ENCODE data around the gene NFATC3. TPM values are rescaled to one million over a fixed set of nuclear protein-coding genes. Genes with fewer than 3 reads are reported as not detected.
"Not testable (repeated sequence)": the region's sequence is repeated elsewhere in the genome, so short reads cannot be mapped to it uniquely, and the experiment has no call there.

NFATC3 gene
- total and polyA plus RNA-seq, 2 experiments from 2014 or later: 13.1 to 35.9 TPM

DNA sequence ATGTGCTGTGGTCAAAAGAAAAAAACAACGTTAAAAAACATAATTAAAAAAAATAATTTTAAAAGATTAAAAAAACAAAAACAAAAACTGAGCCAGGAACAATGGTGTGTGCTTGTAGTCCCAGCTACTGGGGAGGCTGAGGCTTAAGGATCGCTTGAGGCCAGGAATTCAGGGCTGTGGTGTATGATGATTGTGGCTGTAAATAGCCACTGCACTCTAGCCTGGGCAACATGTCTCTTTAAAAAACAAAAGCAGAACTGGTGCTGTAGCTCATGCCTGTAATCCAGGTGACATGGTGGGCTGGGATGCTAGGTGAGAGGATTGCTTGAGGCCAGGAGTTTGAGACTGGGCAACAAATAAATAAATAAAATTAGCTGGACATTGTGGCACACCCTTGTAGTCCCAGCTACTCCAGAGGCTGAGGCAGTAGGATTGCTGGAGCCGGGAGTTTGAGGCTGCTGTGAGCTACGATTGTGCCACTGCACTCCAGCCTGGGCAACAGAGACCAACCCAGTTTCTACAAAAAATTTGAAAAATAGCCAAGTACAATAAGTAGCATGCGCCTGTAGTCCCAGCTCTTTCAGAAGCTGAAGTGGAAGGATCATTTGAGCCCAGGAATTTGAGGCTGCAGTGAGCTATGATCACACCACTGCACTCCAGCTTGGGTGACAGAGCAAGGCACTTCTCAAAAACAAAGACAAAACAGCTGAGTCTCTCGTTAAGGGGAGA lies 43.6 kb downstream of the NFATC3 start:
- H3K36me3 ChIP-seq (replicated peaks; ENCODE audit: insufficient read depth, low read depth): no peaks in the 10 kb centered on the region
- WGBS (ENCODE audit: low lambda C conversion rate, missing lambda C conversion rate): 88% methylated on average over 6 of the region's 6 CpGs
- peaks cover 6% of the 10 kb centered on the region for H4K20me1 ChIP-seq (ENCODE audit: insufficient read depth, poor library complexity, severe bottlenecking)
- no peaks in the 10 kb centered on the region for H3K27me3 ChIP-seq
- no peak overlapping the region for H3K4me3 ChIP-seq
- no peaks in the 10 kb centered on the region for H3K4me1 ChIP-seq (ENCODE audit: insufficient read depth)
- no peak overlapping the region for H2AFZ ChIP-seq
- H3K79me2 ChIP-seq: peaks cover 55% of the 10 kb centered on the region
- no peaks in the 10 kb centered on the region for H3K9me3 ChIP-seq (ENCODE audit: low read depth)
- no peak overlapping the region for H3K4me2 ChIP-seq
- H3K9me2 ChIP-seq (replicated peaks; ENCODE audit: insufficient read depth): no peaks in the 10 kb centered on the region
- no peak overlapping the region for H3K27ac ChIP-seq
- TF ChIP-seq, protein P1, sequence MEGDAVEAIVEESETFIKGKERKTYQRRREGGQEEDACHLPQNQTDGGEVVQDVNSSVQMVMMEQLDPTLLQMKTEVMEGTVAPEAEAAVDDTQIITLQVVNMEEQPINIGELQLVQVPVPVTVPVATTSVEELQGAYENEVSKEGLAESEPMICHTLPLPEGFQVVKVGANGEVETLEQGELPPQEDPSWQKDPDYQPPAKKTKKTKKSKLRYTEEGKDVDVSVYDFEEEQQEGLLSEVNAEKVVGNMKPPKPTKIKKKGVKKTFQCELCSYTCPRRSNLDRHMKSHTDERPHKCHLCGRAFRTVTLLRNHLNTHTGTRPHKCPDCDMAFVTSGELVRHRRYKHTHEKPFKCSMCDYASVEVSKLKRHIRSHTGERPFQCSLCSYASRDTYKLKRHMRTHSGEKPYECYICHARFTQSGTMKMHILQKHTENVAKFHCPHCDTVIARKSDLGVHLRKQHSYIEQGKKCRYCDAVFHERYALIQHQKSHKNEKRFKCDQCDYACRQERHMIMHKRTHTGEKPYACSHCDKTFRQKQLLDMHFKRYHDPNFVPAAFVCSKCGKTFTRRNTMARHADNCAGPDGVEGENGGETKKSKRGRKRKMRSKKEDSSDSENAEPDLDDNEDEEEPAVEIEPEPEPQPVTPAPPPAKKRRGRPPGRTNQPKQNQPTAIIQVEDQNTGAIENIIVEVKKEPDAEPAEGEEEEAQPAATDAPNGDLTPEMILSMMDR (IDR thresholded peaks at IDR 0.05; ENCODE audit: poor library complexity): no peak
- TF ChIP-seq EZH2 (IDR thresholded peaks at IDR 0.05; ENCODE audit: borderline replicate concordance) (no peak), EZH2phosphoT487 (IDR thresholded peaks at IDR 0.05; ENCODE audit: low read depth, severe bottlenecking, unreplicated experiment) (no peak)
- DNase-seq (ENCODE audit: low spot score): no peak

DNA sequence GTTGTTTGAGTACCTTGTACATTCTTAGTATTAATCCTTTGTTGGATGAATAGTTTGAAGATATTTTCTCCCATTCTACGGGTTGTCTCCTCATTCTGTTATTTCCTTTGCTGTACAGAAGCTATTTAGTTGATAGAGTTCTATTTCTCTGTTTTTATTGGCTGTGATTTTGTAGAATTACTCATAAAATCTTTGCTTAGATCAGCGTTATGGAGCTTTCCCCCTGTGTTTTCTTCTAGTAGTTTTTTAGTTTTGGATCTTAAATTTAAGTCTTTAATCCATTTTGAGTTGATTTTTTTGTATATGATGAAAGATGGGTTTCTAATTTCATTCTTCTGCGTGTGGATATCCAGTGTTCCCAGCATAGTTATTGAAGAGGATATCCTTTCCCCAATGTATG lies 45.4 kb downstream of the NFATC3 start:
- peaks cover 46% of the 10 kb centered on the region for H3K79me2 ChIP-seq
- no peaks in the 10 kb centered on the region for H3K27me3 ChIP-seq
- H3K9me2 ChIP-seq (replicated peaks; ENCODE audit: insufficient read depth): no peaks in the 10 kb centered on the region
- H2AFZ ChIP-seq: no peak overlapping the region
- TF ChIP-seq, protein P1 (IDR thresholded peaks at IDR 0.05; ENCODE audit: poor library complexity): no peak
- TF ChIP-seq EZH2phosphoT487 (IDR thresholded peaks at IDR 0.05; ENCODE audit: low read depth, severe bottlenecking, unreplicated experiment) (no peak), EZH2 (IDR thresholded peaks at IDR 0.05; ENCODE audit: borderline replicate concordance) (no peak)
- H3K27ac ChIP-seq: no peak overlapping the region
- DNase-seq (ENCODE audit: low spot score): no peak
- no peaks in the 10 kb centered on the region for H3K4me1 ChIP-seq (ENCODE audit: insufficient read depth)
- WGBS (ENCODE audit: low lambda C conversion rate, missing lambda C conversion rate): 96% methylated on average over 3 of the region's 3 CpGs
- no peaks in the 10 kb centered on the region for H3K9me3 ChIP-seq (ENCODE audit: low read depth)
- no peak overlapping the region for H3K4me2 ChIP-seq
- H3K4me3 ChIP-seq: no peak overlapping the region
- no peaks in the 10 kb centered on the region for H3K36me3 ChIP-seq (replicated peaks; ENCODE audit: insufficient read depth, low read depth)
- H4K20me1 ChIP-seq (ENCODE audit: insufficient read depth, poor library complexity, severe bottlenecking): peaks cover 6% of the 10 kb centered on the region

- Histone ChIP-seq H3K4me3 (no peak overlapping the region), H3K27me3 (no peaks in the 10 kb centered on the region), H3K4me1 (ENCODE audit: insufficient read depth) (no peaks in the 10 kb centered on the region), H3K9me2 (replicated peaks; ENCODE audit: insufficient read depth) (no peaks in the 10 kb centered on the region), H3K36me3 (replicated peaks; ENCODE audit: insufficient read depth, low read depth) (no peaks in the 10 kb centered on the region), H2AFZ (no peak overlapping the region), H4K20me1 (ENCODE audit: insufficient read depth, poor library complexity, severe bottlenecking) (no peaks in the 10 kb centered on the region), H3K9me3 (ENCODE audit: low read depth) (no peaks in the 10 kb centered on the region), H3K4me2 (no peak overlapping the region), H3K27ac (no peak overlapping the region), H3K79me2 (peaks cover 40% of the 10 kb centered on the region)
- TF ChIP-seq EZH2 (IDR thresholded peaks at IDR 0.05; ENCODE audit: borderline replicate concordance): no peak
- TF ChIP-seq, protein P1 (IDR thresholded peaks at IDR 0.05; ENCODE audit: poor library complexity): no peak
- no peak for TF ChIP-seq EZH2phosphoT487 (IDR thresholded peaks at IDR 0.05; ENCODE audit: low read depth, severe bottlenecking, unreplicated experiment)
- DNase-seq (ENCODE audit: low spot score): no peak
- 93% methylated on average over 2 of the region's 2 CpGs for WGBS (ENCODE audit: low lambda C conversion rate, missing lambda C conversion rate)
Observed at GRCh38 chr16:68131813-68132706, 46.9 kb downstream of the NFATC3 start.

GRCh38 chr16:68133000-68133399 lies 47.8 kb downstream of the NFATC3 start:
- DNase-seq (ENCODE audit: low spot score); H3K4me2 ChIP-seq; H3K4me3 ChIP-seq; H3K27ac ChIP-seq; H3K4me1 ChIP-seq (ENCODE audit: insufficient read depth); H2AFZ ChIP-seq; H3K36me3 ChIP-seq (replicated peaks; ENCODE audit: insufficient read depth, low read depth); H3K27me3 ChIP-seq; H3K9me3 ChIP-seq (ENCODE audit: low read depth); H4K20me1 ChIP-seq (ENCODE audit: insufficient read depth, poor library complexity, severe bottlenecking); H3K9me2 ChIP-seq (replicated peaks; ENCODE audit: insufficient read depth): not testable (repeated sequence)
- H3K79me2 ChIP-seq: peaks cover 40% of the 10 kb centered on the region
- WGBS (ENCODE audit: low lambda C conversion rate, missing lambda C conversion rate): 100% methylated on average over 4 of the region's 4 CpGs
